Measurements from ENCODE around the gene IGF2.

IGF2 gene

GRCh38 chr11:2151500-2152257 lies 12.5 kb upstream of the IGF2 start:
- Mint-ChIP-seq H3K36me3 (ENCODE audit: low read depth) (no peaks in the 10 kb centered on the region), H3K9me3 (no peaks in the 10 kb centered on the region), H3K4me1 (ENCODE audit: low read depth) (peaks cover 9% of the 10 kb centered on the region), H3K27me3 (peaks cover 44% of the 10 kb centered on the region), H3K27ac (no peak overlapping the region), H3K4me3 (no peak overlapping the region)
- peak; percentile 85 for DNase-seq

- DNase-seq: no peak
- Mint-ChIP-seq H3K9me3 (no peaks in the 10 kb centered on the region), H3K4me3 (no peak overlapping the region), H3K27ac (no peak overlapping the region), H3K27me3 (peaks cover 59% of the 10 kb centered on the region), H3K4me1 (ENCODE audit: low read depth) (peaks cover 9% of the 10 kb centered on the region), H3K36me3 (ENCODE audit: low read depth) (no peaks in the 10 kb centered on the region)
These were observed 11.0 kb upstream of the IGF2 start for GRCh38 chr11:2149864-2150847.

- no peaks in the 10 kb centered on the region for H3K36me3 Mint-ChIP-seq (ENCODE audit: low read depth)
- no peak overlapping the region for H3K4me3 Mint-ChIP-seq
- H3K27me3 Mint-ChIP-seq: peaks cover 66% of the 10 kb centered on the region
- H3K4me1 Mint-ChIP-seq (ENCODE audit: low read depth): peaks cover 16% of the 10 kb centered on the region
- no peaks in the 10 kb centered on the region for H3K9me3 Mint-ChIP-seq
- DNase-seq: no peak
- no peak overlapping the region for H3K27ac Mint-ChIP-seq
These were observed 10.3 kb upstream of the IGF2 start for GRCh38 chr11:2149460-2149859.

GRCh38 chr11:2148595-2148994 lies 9.4 kb upstream of the IGF2 start:
- Mint-ChIP-seq H3K4me3 (no peak overlapping the region), H3K9me3 (no peaks in the 10 kb centered on the region)

GRCh38 chr11:2147391-2147790 lies 8.2 kb upstream of the IGF2 start:
- Mint-ChIP-seq H3K4me1 (ENCODE audit: low read depth) (peaks cover 33% of the 10 kb centered on the region), H3K27ac (no peak overlapping the region), H3K36me3 (ENCODE audit: low read depth) (no peaks in the 10 kb centered on the region), H3K4me3 (no peak overlapping the region), H3K9me3 (no peaks in the 10 kb centered on the region), H3K27me3 (peaks cover 82% of the 10 kb centered on the region)
- no peak for DNase-seq

More at GRCh38 chr11:2148595-2148994, 9.4 kb upstream of the IGF2 start:
- Mint-ChIP-seq H3K27me3 (peaks cover 71% of the 10 kb centered on the region), H3K4me1 (ENCODE audit: low read depth) (peaks cover 21% of the 10 kb centered on the region), H3K36me3 (ENCODE audit: low read depth) (no peaks in the 10 kb centered on the region), H3K27ac (no peak overlapping the region)
- no peak for DNase-seq

- Mint-ChIP-seq H3K27me3 (peaks cover 92% of the 10 kb centered on the region), H3K9me3 (no peaks in the 10 kb centered on the region), H3K4me1 (ENCODE audit: low read depth) (peaks cover 39% of the 10 kb centered on the region), H3K27ac (no peak overlapping the region), H3K36me3 (ENCODE audit: low read depth) (no peaks in the 10 kb centered on the region), H3K4me3 (no peak overlapping the region)
- DNase-seq: no peak
These were observed 6.9 kb upstream of the IGF2 start for GRCh38 chr11:2146051-2146450.

GRCh38 chr11:2144544-2145248 lies 5.5 kb upstream of the IGF2 start:
- peaks cover 87% of the 10 kb centered on the region for H3K27me3 Mint-ChIP-seq
- H3K9me3 Mint-ChIP-seq: no peaks in the 10 kb centered on the region
- H3K4me3 Mint-ChIP-seq: peak overlapping the region; percentile 23
- no peak for DNase-seq
- H3K36me3 Mint-ChIP-seq (ENCODE audit: low read depth): no peaks in the 10 kb centered on the region
- no peak overlapping the region for H3K27ac Mint-ChIP-seq
- peaks cover 38% of the 10 kb centered on the region for H3K4me1 Mint-ChIP-seq (ENCODE audit: low read depth)

GRCh38 chr11:2143799-2144543 lies 4.8 kb upstream of the IGF2 start:
- H3K9me3 Mint-ChIP-seq: no peaks in the 10 kb centered on the region
- H3K27me3 Mint-ChIP-seq: peaks cover 81% of the 10 kb centered on the region
- peak overlapping the region; percentile 58 for H3K4me3 Mint-ChIP-seq
- H3K4me1 Mint-ChIP-seq (ENCODE audit: low read depth): peaks cover 38% of the 10 kb centered on the region
- no peak for DNase-seq
- H3K27ac Mint-ChIP-seq: no peak overlapping the region
- no peaks in the 10 kb centered on the region for H3K36me3 Mint-ChIP-seq (ENCODE audit: low read depth)

GRCh38 chr11:2143477-2143798 lies 4.2 kb upstream of the IGF2 start:
- H3K4me3 Mint-ChIP-seq: peak overlapping the region; percentile 58
- no peak overlapping the region for H3K27ac Mint-ChIP-seq
- H3K9me3 Mint-ChIP-seq: no peaks in the 10 kb centered on the region
- no peaks in the 10 kb centered on the region for H3K36me3 Mint-ChIP-seq (ENCODE audit: low read depth)
- peaks cover 38% of the 10 kb centered on the region for H3K4me1 Mint-ChIP-seq (ENCODE audit: low read depth)
- H3K27me3 Mint-ChIP-seq: peaks cover 78% of the 10 kb centered on the region
- DNase-seq: no peak

GRCh38 chr11:2142762-2143202 lies 3.6 kb upstream of the IGF2 start:
- H3K36me3 Mint-ChIP-seq (ENCODE audit: low read depth): no peaks in the 10 kb centered on the region
- H3K9me3 Mint-ChIP-seq: no peaks in the 10 kb centered on the region
- peaks cover 40% of the 10 kb centered on the region for H3K4me1 Mint-ChIP-seq (ENCODE audit: low read depth)
- peak overlapping the region; percentile 81 for H3K27ac Mint-ChIP-seq
- H3K27me3 Mint-ChIP-seq: peaks cover 73% of the 10 kb centered on the region
- DNase-seq: peak; percentile 67
- H3K4me3 Mint-ChIP-seq: peak overlapping the region; percentile 56

GRCh38 chr11:2142300-2142759 lies 3.1 kb upstream of the IGF2 start:
- Mint-ChIP-seq H3K27ac (no peak overlapping the region), H3K4me1 (ENCODE audit: low read depth) (peaks cover 44% of the 10 kb centered on the region), H3K4me3 (no peak overlapping the region), H3K9me3 (no peaks in the 10 kb centered on the region), H3K36me3 (ENCODE audit: low read depth) (no peaks in the 10 kb centered on the region), H3K27me3 (peaks cover 75% of the 10 kb centered on the region)
- DNase-seq: no peak

GRCh38 chr11:2140411-2141400 lies 1.5 kb upstream of the IGF2 start:
- H3K36me3 Mint-ChIP-seq (ENCODE audit: low read depth): no peaks in the 10 kb centered on the region
- H3K9me3 Mint-ChIP-seq: no peaks in the 10 kb centered on the region
- DNase-seq: no peak
- no peak overlapping the region for H3K27ac Mint-ChIP-seq
- peaks cover 44% of the 10 kb centered on the region for H3K4me1 Mint-ChIP-seq (ENCODE audit: low read depth)
- H3K4me3 Mint-ChIP-seq: no peak overlapping the region
- peaks cover 75% of the 10 kb centered on the region for H3K27me3 Mint-ChIP-seq
